NCI-H345 treated with DMSO at 0.1 percent for 48 hours (cell line): Measurements from ENCODE around the gene HSF5.

Experiments
- DNase-seq: peaks from one replicate; lab custom pipeline; 2025; ENCODE audit not compliant: unreplicated experiment; lab: John Stamatoyannopoulos, UW

Gene HSF5

GRCh38 chr17:58371300-58371950, 116.8 kb downstream of the HSF5 start:
- no peak for DNase-seq

- no peak for DNase-seq
Measured at GRCh38 chr17:58370716-58371115, 117.5 kb downstream of the HSF5 start.

- no peak for DNase-seq
Measured at GRCh38 chr17:58370309-58370708, 117.9 kb downstream of the HSF5 start.
